Erythroblast (primary cell): ENCODE measurements around the gene HSD11B1L.

Experiments used
- GATA1 ChIP-seq: IDR thresholded peaks from 2 replicates; pipeline ENCODE4 v1.6.1; 2011; ENCODE audit warnings: low read depth, mild to moderate bottlenecking, control low read depth, low read length, moderate library complexity
- POLR2A ChIP-seq: IDR thresholded peaks from 2 replicates; pipeline ENCODE4 v1.6.1; 2011; ENCODE audit warnings: mild to moderate bottlenecking, low read length

- no peak for TF ChIP-seq POLR2A
- no peak for TF ChIP-seq GATA1
Measured at GRCh38 chr19:5679289-5680083, 1.3 kb upstream of the HSD11B1L start.
